ENCODE results near the gene COG2.
"Not testable (repeated sequence)": the region's sequence is repeated elsewhere in the genome, so short reads cannot be mapped to it uniquely, and the experiment has no call there.

The COG2 gene

DNA sequence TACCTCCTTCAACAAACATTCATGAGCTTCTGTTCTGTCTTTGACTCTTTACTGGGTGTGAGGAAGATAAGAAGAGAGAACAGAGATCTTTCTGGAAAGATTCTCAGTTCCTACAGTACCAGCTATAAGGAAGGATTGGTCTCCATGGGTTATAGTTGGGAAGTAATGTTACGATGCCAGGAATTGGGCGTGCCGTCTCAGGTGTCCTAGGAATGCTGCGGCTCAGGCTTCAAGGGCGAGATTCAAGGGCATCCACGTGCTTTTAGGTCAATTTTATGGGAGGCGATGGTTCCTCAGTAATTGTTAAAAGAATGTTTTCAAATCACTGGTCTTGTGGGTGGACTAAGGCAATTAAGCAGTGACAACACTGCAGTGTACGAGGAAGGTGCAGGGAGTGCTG lies 27.3 kb downstream of the COG2 start:
- DNase-seq (ENCODE audit: low read depth in 1 of 2, low spot score in 1 of 2) = no peak

- DNase-seq (ENCODE audit: low read depth in 1 of 2, low spot score in 1 of 2) = no peak
Observed at GRCh38 chr1:230674581-230674980, 32.3 kb downstream of the COG2 start.

DNA sequence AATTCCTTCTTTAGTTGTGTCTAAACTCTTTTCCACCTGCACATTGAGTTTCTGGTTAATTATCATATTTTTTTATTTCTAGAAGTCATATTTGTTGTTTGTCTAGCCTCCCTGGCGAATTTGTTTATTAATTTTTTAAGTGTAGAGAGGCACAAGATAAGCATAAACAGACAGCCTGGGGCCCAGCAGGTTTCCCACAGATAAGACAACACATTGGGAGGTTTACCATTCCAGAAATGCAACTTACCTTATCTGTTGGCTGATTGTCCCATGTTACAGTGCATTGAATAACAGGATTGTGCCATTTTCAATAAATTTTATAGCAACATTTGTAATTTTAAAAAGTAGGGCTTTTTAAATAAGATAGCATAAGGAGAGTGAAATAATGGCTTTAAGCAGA lies 34.9 kb downstream of the COG2 start:
- DNase-seq (ENCODE audit: low read depth in 1 of 2, low spot score in 1 of 2) = no peak

- no peak for DNase-seq (ENCODE audit: low read depth in 1 of 2, low spot score in 1 of 2)
Observed at GRCh38 chr1:230679192-230679591, 36.9 kb downstream of the COG2 start.

DNA sequence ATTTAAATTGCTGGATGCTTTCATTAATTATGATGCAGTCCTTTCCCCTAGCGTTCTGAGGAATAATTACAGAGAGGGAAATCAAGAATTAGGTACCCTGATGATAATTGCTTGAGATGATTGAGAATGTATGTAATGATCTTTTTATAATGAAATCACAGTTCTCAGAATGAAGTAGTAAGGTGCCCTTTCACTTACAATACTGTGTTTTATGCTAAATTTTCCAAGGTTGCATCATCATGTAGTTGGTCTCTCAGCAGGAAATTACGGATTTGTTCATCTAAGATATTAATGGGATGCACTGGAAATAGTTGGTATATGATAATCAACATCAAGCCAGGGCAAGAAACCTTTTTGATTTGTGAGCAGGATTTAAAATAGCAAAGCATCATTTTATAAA lies 37.5 kb downstream of the COG2 start:
- DNase-seq (ENCODE audit: low read depth in 1 of 2, low spot score in 1 of 2) = no peak

DNA sequence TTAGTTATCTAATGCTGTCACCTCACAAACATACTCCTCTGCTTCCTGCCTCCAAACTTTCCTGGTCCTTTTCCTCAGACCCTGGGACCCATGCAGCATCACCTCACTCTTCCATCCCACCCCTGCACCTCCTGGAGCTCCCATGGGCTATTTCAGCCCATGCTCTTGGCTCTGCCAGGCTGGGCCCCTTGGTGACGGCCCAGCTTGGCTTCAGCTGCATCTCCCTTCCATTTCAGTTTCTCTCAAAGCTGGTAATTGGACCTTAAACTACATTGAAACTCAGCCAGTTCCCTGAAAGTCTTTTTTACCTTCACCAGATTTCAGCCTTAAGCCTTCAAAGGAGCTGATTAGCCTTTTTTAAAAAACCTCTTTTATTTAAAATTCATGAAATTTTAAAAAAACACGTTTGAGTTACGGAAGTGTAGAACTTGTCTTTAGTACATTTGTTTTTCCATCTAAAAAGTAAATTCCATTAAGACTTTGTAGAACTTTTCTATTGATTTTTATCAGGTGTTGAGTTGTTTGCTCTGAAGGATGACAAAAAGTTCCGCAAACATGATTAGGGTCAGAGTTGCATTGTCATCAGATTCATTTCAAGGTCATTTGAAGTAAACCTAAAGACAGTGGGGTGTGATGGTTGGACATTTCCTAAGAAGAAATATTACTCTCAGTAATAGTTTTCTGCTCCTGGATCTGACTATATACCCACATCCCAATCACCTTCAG lies 38.2 kb downstream of the COG2 start:
- no peak for DNase-seq (ENCODE audit: low read depth in 1 of 2, low spot score in 1 of 2)

DNA sequence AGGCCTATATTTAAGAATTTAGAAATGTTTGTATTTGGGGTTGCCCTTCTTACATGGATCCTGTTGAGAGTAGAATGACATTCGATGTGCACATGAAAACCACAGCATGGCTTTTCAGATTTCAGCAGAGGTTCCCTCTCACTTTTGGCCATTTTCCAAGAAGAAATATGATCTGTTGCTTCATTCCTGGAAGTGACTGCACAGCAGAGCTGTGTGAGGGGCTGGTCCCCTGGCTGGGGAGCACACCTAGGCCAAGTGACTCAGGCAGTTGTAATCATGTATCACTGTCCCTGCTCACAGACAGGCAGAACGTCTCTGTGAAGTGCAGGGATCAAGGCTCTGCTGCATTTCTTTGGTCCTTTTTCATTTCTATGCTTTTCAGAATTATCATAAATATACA lies 39.3 kb downstream of the COG2 start:
- no peak for DNase-seq (ENCODE audit: low read depth in 1 of 2, low spot score in 1 of 2)

- no peak for DNase-seq (ENCODE audit: low read depth in 1 of 2, low spot score in 1 of 2)
Observed at GRCh38 chr1:230682274-230682673, 40.0 kb downstream of the COG2 start.

DNA sequence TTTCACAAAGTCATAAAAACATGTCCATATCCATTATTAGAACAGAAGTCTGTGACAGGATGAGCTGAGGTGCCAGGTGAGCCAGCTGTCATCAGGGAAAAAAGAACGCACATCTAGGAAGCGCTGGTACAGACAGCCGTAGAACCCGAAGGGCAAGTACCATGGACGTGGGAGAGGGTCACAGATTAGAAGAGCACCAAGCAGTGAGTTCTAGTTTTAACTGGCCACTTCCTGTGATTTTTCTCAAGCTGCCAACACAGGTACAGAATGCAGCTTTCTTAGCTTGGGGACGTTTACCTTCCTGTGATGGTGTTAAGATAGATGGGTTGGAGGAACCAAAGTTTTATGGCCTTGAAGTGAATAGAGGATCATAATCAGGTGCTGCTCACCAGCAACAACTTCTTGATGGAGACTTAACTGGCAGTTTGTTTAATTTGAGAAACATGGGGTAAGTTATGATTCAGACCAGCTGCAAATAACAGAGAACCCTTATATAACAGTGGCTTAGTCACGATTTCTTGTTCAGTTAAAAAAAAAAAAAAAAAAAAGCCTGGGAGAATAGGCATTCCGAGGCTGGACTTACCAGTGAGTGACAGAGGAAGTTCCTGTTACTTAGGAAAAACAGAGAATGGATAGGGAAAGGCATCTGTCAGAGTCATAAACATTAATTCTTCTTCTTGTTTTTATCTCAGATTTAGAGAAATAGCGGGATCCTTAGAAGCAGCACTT lies 40.8 kb downstream of the COG2 start:
- DNase-seq (ENCODE audit: low read depth in 1 of 2, low spot score in 1 of 2) = no peak

GRCh38 chr1:230684146-230684545 lies 41.9 kb downstream of the COG2 start:
- DNase-seq (ENCODE audit: low read depth in 1 of 2, low spot score in 1 of 2) = no peak

DNA sequence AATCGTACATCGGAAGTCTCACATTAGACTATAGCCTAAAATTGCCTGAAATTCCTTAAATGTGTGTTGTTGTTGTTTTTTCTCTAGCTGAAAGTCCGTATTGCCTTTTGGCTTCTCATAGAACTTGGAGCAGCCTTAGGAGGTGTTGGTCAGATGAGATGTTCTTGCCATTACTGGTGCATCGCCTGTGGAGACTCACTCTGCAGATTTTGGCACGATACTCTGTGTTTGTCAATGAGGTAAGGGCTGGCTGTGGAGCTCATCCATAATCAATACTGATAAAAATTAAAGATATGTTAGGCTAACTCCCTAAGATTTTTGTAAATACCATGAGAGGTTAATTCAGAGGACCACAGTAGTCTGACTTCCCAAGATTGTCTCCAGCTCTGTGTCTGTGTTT lies 42.7 kb downstream of the COG2 start:
- DNase-seq (ENCODE audit: low read depth in 1 of 2, low spot score in 1 of 2) = no peak

DNA sequence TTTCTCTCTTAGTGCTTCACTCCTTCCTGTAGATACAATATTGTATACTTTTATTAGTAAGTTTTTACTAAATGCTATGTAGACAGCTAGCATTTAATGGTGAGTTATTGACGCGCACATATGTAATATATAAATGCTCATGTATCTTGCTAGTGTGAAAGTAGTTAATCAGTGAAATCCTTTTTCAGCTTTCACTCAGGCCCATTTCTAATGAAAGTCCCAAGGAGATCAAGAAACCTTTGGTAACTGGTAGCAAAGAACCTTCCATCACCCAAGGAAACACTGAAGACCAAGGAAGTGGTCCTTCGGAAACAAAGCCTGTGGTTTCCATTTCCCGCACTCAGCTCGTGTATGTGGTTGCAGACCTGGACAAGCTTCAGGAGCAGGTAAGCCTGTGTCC lies 44.5 kb downstream of the COG2 start:
- DNase-seq (ENCODE audit: low read depth in 1 of 2, low spot score in 1 of 2) = no peak

DNA sequence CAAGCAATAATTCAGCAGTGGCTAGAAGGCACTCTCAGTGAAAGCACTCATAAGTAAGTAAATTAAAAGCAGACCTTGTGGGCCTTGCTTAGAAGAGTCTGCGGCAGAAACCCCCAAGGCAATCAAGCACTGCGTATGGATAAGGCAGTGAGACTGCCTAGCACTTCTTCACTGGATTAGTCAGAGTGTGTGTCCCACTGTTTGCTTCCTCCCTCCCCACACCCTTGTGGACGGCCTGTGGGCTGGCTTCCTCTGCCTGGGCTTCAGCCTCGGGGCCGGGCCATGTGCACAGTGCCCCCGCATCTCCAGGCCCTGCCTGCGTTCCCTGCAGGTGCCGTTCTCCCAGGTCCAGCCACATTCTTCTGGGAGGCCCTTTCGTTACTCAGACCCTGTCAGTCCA lies 47.8 kb downstream of the COG2 start:
- DNase-seq (ENCODE audit: low read depth in 1 of 2, low spot score in 1 of 2) = no peak

DNA sequence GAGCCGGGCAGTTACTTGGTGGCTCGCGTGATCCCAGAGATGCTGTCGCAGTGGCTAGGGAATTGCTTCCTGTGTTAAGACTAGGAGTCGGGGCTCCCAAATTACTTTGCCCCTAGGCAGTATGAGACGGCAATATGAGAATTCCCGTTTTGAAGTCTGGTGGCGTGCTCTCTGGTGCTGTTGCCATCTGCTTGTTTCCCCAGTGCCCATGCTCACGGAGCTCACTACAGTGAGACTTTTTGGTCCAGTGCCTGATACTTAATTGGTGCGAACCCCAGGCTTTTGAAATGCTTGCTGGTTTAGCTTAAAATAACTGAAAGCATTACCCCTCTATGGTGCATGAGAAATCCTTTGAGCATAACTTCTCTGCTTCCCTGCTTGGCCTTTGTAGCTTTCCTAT lies 49.3 kb downstream of the COG2 start:
- no peak for DNase-seq (ENCODE audit: low read depth in 1 of 2, low spot score in 1 of 2)

DNA sequence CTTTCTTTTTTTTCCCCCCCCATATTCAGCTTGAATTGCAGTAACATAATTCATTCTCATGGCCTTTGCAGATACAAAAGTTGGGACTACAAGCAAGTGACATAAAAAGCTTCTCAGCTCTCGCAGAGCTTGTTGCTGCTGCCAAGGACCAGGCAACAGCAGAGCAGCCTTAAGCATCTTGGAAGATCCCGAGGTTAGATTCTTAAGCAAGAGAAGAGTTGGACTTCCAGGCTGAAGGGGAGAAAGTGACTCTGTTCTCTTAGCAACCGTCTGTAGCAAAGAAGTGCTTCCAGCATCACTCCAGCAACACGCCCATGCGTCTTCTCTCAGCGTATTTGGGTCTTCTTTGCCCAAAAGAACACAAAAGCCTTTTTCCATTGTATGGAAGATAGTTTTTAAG lies 50.9 kb downstream of the COG2 start:
- no peak for DNase-seq (ENCODE audit: low read depth in 1 of 2, low spot score in 1 of 2)

GRCh38 chr1:230693777-230694176 lies 51.5 kb downstream of the COG2 start:
- DNase-seq (ENCODE audit: low read depth in 1 of 2, low spot score in 1 of 2) = no peak

DNA sequence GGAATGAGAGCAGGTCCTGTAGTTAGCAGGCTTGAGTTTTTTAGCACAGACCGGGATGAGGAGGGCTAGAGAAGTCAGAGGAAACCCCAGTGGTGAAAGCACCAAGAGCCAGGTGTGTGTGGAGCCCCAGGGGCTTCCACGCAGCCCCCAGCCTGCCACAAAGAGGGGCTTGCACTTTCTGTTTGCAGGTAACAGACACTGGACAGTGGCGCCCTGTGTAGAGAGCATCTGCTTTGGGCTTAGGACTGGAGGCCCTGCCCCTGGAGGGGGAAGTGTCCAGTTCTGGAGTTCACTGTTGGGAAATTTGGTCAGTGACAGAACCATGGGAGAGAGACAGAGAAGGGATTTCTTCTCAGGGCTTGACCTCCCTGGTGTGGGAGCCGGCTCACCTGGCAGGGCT lies 52.2 kb downstream of the COG2 start:
- DNase-seq (ENCODE audit: low read depth in 1 of 2, low spot score in 1 of 2) = no peak

GRCh38 chr1:230694991-230695390 lies 52.7 kb downstream of the COG2 start:
- no peak for DNase-seq (ENCODE audit: low read depth in 1 of 2, low spot score in 1 of 2)

DNA sequence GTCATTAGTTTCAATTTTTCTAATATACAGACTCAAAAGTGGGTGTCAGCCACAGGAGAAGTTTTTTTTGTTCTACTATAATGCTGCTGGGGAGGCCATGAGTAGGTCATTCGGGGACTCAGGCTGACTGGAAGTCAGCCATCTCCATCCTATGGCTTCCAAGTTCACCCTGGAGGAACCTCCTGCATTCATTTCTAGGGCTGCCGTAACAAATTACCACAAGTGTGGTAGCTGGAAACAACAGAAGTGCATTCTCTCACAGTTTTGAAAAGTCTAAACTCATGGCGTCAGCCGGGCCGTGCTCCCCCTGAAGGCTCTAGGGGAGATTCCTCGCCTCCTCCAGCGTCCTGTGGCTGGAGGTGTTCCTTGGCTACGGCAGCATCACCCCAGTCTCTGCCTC lies 53.9 kb downstream of the COG2 start:
- no peak for DNase-seq (ENCODE audit: low read depth in 1 of 2, low spot score in 1 of 2)

- no peak for DNase-seq (ENCODE audit: low read depth in 1 of 2, low spot score in 1 of 2)
Observed at GRCh38 chr1:230696722-230697437, 54.6 kb downstream of the COG2 start.

- no peak for DNase-seq (ENCODE audit: low read depth in 1 of 2, low spot score in 1 of 2)
Observed at GRCh38 chr1:230698130-230698529, 55.8 kb downstream of the COG2 start.

GRCh38 chr1:230698964-230699363 lies 56.7 kb downstream of the COG2 start:
- not testable (repeated sequence) for DNase-seq (ENCODE audit: low read depth in 1 of 2, low spot score in 1 of 2)

All from activated CD4-positive, alpha-beta T cell treated with anti-CD3 and anti-CD28 coated beads, Interleukin-2, amount 50 U/mL, for 24 hours (primary cell).